ENCODE measurements around the gene EHD4. TPM values are rescaled to one million over a fixed set of nuclear protein-coding genes. Genes with fewer than 3 reads are reported as not detected.

EHD4 gene
- total RNA-seq, 3 donors from 2014 or later, result 26.4 to 39.0 (median 35.0) TPM

- peaks cover 28% of the 10 kb centered on the region for H3K4me1 ChIP-seq (ENCODE audit: low read depth)
- no peak for DNase-seq
- intact Hi-C loops (cut with DNase I, micrococcal nuclease), result no loop called here
Observed at GRCh38 chr15:41936155-41936554, 36.2 kb downstream of the EHD4 start.

GRCh38 chr15:41935566-41936020, 36.8 kb downstream of the EHD4 start:
- DNase-seq, result no peak
- intact Hi-C loops (cut with DNase I, micrococcal nuclease), result no loop called here
- ATAC-seq, result no peak
- no peak for TF ChIP-seq CTCF (IDR thresholded peaks at IDR 0.05)
- Histone ChIP-seq H3K4me1 (ENCODE audit: low read depth) (peaks cover 34% of the 10 kb centered on the region), H3K9me3 (no peaks in the 10 kb centered on the region), H3K4me3 (no peak overlapping the region), H3K36me3 (ENCODE audit: low read depth) (no peaks in the 10 kb centered on the region)

More at GRCh38 chr15:41936155-41936554, 36.2 kb downstream of the EHD4 start:
- no peak for TF ChIP-seq CTCF (IDR thresholded peaks at IDR 0.05)
- no peaks in the 10 kb centered on the region for H3K36me3 ChIP-seq (ENCODE audit: low read depth)
- no peak overlapping the region for H3K4me3 ChIP-seq
- H3K9me3 ChIP-seq, result no peaks in the 10 kb centered on the region
- no peak for ATAC-seq

GRCh38 chr15:41934843-41935242, 37.5 kb downstream of the EHD4 start:
- Histone ChIP-seq H3K4me1 (ENCODE audit: low read depth) (peaks cover 41% of the 10 kb centered on the region), H3K4me3 (no peak overlapping the region), H3K36me3 (ENCODE audit: low read depth) (no peaks in the 10 kb centered on the region), H3K9me3 (no peaks in the 10 kb centered on the region)
- TF ChIP-seq CTCF (IDR thresholded peaks at IDR 0.05), result no peak
- ATAC-seq (peak; percentile 40), DNase-seq (peak; percentile 52 to 82 (median 58))
- intact Hi-C loops (cut with DNase I, micrococcal nuclease), result no loop called here

GRCh38 chr15:41933771-41934170, 38.6 kb downstream of the EHD4 start:
- peak; percentile 34 to 64 (median 56) for DNase-seq
- no peak for TF ChIP-seq CTCF (IDR thresholded peaks at IDR 0.05)
- Histone ChIP-seq H3K9me3 (no peaks in the 10 kb centered on the region), H3K4me1 (ENCODE audit: low read depth) (peaks cover 52% of the 10 kb centered on the region), H3K4me3 (no peak overlapping the region), H3K36me3 (ENCODE audit: low read depth) (no peaks in the 10 kb centered on the region)
- peak; percentile 78 for ATAC-seq
- intact Hi-C loops (cut with DNase I, micrococcal nuclease), result no loop called here

GRCh38 chr15:41933326-41933725, 39.0 kb downstream of the EHD4 start:
- ATAC-seq, result no peak
- Histone ChIP-seq H3K9me3 (no peaks in the 10 kb centered on the region), H3K4me1 (ENCODE audit: low read depth) (peaks cover 56% of the 10 kb centered on the region), H3K36me3 (ENCODE audit: low read depth) (no peaks in the 10 kb centered on the region), H3K4me3 (no peak overlapping the region)
- no peak for DNase-seq
- no peak for TF ChIP-seq CTCF (IDR thresholded peaks at IDR 0.05)
- intact Hi-C loops (cut with DNase I, micrococcal nuclease), result no loop called here
